Ammon's horn (tissue), 1 donor: ENCODE data around the gene PRDM16.

ENCODE experiments used
- DNase-seq: peaks from one replicate; pipeline ENCODE4 v3.0.0-alpha.2; 2016; ENCODE audit warnings: low spot score

PRDM16 gene

DNA sequence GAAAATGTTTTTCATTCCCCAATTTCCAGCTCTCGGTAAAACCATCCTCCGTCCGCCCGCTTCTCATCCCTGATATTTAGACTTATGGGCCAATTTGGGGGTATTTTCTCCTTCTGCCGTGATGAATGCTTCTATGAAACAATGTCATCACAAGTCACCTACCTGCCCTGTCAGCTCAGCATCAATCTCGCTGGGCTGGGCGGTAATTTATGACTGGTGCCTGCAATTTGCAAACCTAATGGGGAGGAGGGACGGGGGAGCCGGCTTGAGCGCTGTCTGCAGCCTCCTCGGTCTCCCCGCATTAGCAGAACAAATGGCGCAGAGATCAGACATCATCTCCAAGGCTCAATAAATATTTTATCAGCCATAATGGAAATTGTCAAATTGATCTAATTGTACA lies 72.1 kb downstream of the PRDM16 start:
- no peak for DNase-seq

GRCh38 chr1:3141836-3142235 lies 72.8 kb downstream of the PRDM16 start:
- no peak for DNase-seq

GRCh38 chr1:3142236-3142635 lies 73.2 kb downstream of the PRDM16 start:
- DNase-seq = no peak

DNA sequence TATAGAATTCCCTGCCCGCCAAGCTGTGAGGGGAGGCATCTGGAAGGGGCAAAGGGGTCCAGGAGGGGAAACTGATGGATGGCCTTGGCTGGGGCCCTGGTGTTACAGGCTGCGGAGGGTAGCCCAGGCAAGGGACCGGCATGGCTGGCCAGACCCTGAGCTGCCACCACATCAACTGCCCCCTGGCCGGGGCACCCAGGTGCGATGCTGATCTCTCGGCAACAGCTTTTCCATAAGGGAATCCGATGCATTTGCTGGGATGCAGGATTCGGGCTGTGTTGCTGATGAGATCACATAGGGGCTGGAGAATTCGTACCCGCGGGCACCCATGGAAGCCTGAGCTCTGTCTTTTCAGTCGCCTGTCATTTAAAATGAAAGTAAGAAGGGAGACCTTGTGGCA lies 73.7 kb downstream of the PRDM16 start:
- no peak for DNase-seq

DNA sequence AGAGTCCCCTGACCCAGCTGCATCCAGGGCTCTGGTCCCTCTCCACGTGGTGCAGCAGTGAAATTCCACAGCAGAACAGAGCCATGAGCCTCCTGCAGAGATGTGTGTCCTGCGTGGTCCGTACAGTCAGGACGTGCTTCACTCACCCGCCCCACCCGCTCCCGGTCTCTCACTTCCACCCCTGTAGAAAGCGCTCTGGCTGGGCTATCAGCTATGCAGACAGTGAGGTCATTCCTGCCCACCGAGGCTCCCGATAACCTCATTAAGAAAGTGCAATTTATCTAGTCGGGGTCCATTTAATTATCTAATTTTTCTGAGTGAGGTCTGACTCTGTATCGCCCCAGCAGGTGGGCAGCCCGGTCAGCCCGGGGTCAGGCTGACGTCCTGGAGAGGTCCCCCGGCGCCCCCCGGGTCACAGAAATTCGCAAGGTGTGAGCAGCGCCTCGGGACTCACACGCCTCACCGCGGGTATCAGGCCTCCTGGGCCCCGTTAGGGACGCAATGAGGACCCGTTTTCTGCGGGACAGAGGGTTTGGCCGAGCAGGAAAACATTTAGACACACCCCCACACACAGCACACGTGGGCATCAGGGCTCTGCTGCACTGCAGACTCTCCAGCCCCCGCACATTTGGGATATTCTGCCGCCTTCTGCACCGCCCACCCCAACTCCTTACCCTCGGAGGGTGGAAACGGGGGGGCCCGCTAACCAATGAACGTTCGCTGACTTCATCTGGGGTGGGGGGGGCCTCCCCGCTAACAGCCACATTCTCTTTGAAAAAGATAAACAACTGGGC lies 76.7 kb downstream of the PRDM16 start:
- no peak for DNase-seq

DNA sequence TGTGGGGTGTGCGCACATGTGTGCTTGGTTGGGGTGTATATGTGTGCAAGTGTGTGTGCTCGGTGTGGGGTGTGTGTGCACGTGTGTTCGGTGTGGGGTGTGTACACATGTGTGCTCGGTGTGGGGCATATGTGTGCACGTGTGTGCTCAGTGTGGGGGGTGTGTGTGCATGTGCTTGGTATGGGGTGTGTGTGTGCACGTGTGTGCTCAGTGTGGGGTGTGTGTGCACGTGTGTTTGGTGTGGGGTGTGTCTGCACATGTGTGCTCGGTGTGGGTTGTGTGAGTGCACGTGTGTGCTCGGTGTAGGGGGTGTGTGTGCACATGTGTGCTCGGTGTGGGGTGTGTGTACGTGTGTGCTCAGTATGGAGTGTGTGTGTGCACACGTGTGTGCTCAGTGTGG lies 77.5 kb downstream of the PRDM16 start:
- no peak for DNase-seq

DNA sequence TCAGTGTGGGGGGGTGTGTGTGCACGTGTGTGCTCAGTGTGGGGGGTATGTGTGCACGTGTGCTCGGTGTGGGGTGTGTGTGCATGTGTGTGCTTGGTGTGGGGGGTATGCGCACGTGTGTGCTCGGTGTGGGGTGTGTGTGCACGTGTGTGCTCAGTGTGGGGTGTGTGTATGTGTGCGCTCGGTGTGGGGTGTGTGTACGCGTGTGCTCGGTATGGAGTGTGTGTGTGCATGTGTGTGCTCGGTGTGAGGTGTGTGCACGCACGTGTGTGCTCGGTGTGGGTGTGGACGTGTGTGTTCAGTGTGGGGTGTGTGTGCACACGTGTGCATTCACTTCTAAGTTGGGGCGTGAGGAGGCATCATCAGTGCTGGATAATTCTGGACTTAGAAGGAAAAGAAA lies 77.9 kb downstream of the PRDM16 start:
- DNase-seq = no peak

DNA sequence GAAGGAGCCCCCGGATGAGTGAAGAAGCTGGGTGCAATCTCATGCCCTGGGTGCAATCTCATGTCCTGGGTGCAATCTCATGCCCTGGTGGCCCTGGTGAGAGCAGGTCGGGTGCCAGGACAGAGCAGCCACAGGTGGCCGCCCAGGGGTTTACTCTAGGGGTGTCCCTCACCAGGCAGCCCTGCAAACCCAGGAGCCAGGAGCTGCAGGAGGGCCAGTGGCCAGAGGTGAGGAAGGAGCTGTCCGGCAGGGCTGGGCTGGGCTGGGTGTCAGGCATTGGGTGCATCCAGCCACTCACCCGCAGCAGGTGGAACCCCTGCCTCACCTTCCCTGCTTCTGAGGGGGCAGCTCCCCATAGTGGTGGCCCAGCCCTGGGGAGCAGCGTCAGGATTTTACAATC lies 79.2 kb downstream of the PRDM16 start:
- no peak for DNase-seq

- DNase-seq = no peak
Measured at GRCh38 chr1:3149277-3149676, 80.3 kb downstream of the PRDM16 start.

DNA sequence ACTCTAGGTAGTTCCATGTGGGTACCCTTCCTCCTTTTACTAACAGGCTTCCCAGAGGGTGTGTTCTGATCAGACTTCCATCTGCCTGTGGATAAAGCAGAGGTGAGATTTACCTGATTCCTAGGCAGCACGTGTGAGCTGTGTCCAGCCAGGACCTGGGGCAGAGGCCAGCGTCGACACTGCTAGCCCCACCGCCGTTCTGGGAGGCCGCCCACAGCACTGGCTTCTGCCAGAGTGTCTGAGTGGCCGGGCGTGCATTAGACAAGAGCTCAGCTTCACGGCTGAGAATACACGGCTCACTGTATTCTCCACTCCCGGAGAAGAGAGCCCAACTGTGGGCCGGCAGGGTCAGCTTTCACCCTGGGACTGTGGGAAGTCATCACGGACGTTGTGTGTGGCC lies 82.5 kb downstream of the PRDM16 start:
- no peak for DNase-seq

GRCh38 chr1:3152143-3152542 lies 83.1 kb downstream of the PRDM16 start:
- no peak for DNase-seq

- DNase-seq = no peak
Measured at GRCh38 chr1:3153197-3153596, 84.2 kb downstream of the PRDM16 start.

GRCh38 chr1:3153902-3154795 lies 85.1 kb downstream of the PRDM16 start:
- DNase-seq = no peak

DNA sequence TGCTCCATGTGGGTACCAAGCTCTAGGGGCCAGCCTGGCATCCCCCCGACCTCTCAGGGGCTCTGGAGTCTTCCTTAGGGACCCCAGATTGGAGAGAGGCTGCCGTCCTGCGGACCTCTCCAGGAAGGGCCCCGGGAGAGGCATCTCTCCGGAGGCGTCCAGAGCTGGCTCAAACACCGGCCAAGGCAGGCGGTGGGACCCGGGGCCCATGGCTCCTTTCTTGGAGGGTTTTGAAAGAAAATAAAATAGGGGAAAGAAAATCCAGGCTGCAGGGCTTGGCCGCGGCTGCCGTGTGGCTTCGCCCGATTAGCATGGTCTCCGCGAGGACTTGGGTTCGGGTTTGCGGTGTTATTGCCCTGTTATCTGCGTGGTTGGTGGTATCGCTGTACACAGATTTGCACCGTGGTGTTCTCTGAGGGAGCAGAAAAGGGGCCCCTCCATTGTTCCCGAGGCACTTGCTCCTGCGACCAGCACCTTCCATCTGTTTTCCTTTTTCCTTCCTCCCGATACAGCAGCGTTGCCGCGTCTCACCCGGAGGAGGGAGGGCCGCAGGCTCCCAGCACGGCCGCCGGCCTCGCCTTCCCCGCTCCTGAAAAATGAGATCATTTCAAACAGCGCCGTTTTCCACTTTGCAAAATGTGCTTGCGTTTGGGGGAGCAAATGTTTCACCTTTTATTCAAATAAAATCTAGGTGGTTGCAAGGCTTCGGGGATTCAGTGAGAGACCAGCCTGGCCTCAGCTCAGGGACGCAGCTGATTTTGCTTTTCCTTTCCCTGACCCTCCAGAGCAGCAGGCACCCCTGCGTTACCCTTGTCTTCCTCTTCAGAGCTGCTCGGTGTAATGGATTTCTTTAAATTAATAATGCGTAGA lies 86.3 kb downstream of the PRDM16 start:
- no peak for DNase-seq

DNA sequence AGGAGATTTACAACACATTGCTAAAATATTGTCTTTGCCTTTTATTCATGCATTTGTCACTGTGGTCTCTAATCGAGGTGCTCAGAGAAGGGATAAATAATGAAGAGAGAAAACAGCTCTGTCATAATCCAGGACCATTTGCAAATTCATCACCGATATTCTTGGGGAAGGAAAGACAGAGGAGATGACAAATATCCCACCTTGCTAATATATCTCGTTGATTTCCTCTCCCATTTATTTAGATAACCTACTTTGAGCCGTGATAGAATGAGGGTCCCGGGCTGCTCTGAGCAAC lies 86.9 kb downstream of the PRDM16 start:
- no peak for DNase-seq

DNA sequence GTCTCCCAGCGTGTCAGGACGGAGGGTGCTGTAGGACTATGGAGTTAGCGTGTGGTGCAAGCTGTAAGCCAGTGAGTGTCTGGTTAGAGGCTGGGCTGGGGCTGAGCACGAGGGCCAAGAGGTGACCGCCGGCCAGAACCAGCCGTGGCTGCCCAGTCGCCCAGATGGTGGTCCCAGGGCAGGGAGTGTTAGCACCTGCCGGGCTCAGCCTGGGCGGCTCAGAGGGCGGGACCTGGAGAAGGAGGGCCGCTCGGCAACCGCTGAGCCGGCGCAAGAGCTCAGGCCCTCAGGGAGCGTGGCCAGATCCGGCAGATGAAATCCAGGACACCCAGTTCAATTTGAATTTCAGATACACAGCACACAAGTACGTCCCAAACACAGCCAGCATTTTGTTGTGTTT lies 87.9 kb downstream of the PRDM16 start:
- DNase-seq = peak; percentile 44

DNA sequence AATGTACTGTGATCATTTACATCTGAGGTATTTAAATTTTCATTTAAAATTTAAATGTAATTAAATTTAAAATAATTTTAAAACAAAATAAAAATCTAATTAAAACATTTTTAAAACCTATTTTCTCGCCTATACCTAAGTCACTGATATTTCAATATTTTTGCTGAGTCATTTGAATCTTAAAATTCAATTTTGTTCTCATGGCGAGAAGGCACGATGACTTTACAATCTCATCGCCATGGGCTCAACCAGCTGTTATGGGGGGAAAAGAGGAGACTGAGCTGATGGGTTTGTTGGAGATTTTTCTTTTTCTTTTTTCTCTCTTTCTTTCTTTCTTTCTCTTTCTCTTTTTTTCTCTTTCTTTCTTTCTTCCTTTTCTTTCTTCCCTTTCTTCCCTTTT lies 89.3 kb downstream of the PRDM16 start:
- no peak for DNase-seq

DNA sequence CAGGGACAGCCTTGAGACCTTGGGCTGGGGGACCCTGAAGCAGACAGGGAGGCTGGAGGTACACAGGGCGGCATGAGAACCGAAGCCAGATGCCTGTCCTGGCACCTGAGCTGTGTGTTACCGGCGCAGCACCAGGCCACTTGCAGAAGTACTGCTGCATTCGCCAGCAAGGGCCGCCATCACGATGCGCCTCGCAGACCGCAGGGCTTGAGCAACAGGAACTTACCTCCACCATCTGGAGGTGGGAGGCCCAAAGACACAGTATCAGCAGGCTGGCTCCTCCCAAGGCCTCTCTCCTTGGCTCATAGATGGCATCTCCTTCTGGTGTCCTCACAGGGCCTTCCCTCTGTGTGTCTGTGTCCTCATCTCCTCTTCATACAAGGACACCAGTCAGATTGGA lies 90.1 kb downstream of the PRDM16 start:
- DNase-seq = no peak

GRCh38 chr1:3159996-3160395 lies 91.0 kb downstream of the PRDM16 start:
- no peak for DNase-seq

DNA sequence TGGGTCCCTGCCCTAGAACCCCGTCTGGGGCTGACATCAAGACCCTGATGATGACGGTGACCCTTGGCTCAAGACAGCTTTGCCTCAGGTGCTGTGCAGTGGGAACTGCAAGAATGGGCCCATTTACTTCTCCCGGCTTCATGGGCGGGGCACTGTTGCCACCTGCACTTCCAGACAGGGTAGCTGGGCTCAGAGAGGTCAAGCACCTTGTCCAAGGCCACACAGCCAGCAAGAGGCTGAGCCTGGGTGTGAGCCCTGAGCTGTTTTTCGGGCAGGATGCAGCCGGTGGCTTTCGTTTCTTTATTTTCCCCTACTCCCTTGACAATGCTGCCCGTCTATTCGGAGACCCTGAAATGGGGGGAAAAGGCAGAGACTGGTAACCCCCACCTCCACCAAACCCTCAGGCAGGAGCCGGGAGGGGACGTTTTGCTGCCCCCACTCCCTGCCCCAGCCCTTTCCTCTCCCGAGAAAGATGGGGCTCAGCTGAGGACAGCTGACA lies 91.7 kb downstream of the PRDM16 start:
- DNase-seq = no peak

- DNase-seq = peak; percentile 71
Measured at GRCh38 chr1:3161176-3161840, 92.3 kb downstream of the PRDM16 start.
